ENCODE results near the gene MAPRE2.

The MAPRE2 gene

GRCh38 chr18:35134190-35134730 lies 93.0 kb downstream of the MAPRE2 start:
- Histone ChIP-seq H4K20me1 (ENCODE audit: low read depth, low read length) (no peaks in the 10 kb centered on the region), H3K9me2 (replicated peaks; ENCODE audit: insufficient read depth, low read length) (no peaks in the 10 kb centered on the region), H3K36me3 (ENCODE audit: low read length) (no peaks in the 10 kb centered on the region), H3K27me3 (ENCODE audit: low read length) (no peaks in the 10 kb centered on the region), H3K79me2 (ENCODE audit: insufficient read depth, low read length) (no peaks in the 10 kb centered on the region), H3K9ac (ENCODE audit: low read length) (no peak overlapping the region), H3K4me3 (ENCODE audit: insufficient read depth, low read length, poor library complexity, severe bottlenecking) (no peak overlapping the region), H3K9me3 (ENCODE audit: insufficient read depth, low read length) (no peaks in the 10 kb centered on the region), H3K4me2 (ENCODE audit: low read depth, low read length, poor library complexity, severe bottlenecking) (no peak overlapping the region), H3K27ac (ENCODE audit: low read depth, low read length) (no peak overlapping the region), H3F3A (ENCODE audit: insufficient read depth) (no peaks in the 10 kb centered on the region), H2AFZ (ENCODE audit: low read depth, low read length, severe bottlenecking) (no peak overlapping the region)
- TF ChIP-seq EZH2phosphoT487 (conservative IDR thresholded peaks at IDR 0.05; ENCODE audit: low read length): no peak
- TF ChIP-seq, protein P1, sequence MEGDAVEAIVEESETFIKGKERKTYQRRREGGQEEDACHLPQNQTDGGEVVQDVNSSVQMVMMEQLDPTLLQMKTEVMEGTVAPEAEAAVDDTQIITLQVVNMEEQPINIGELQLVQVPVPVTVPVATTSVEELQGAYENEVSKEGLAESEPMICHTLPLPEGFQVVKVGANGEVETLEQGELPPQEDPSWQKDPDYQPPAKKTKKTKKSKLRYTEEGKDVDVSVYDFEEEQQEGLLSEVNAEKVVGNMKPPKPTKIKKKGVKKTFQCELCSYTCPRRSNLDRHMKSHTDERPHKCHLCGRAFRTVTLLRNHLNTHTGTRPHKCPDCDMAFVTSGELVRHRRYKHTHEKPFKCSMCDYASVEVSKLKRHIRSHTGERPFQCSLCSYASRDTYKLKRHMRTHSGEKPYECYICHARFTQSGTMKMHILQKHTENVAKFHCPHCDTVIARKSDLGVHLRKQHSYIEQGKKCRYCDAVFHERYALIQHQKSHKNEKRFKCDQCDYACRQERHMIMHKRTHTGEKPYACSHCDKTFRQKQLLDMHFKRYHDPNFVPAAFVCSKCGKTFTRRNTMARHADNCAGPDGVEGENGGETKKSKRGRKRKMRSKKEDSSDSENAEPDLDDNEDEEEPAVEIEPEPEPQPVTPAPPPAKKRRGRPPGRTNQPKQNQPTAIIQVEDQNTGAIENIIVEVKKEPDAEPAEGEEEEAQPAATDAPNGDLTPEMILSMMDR (IDR thresholded peaks at IDR 0.05; ENCODE audit: insufficient read depth, low read length, poor library complexity, severe bottlenecking): no peak

- Histone ChIP-seq H3K9ac (ENCODE audit: low read length) (no peak overlapping the region), H2AFZ (ENCODE audit: low read depth, low read length, severe bottlenecking) (no peak overlapping the region), H3K36me3 (ENCODE audit: low read length) (no peaks in the 10 kb centered on the region), H3K27ac (ENCODE audit: low read depth, low read length) (no peak overlapping the region), H3F3A (ENCODE audit: insufficient read depth) (no peaks in the 10 kb centered on the region), H3K9me2 (replicated peaks; ENCODE audit: insufficient read depth, low read length) (no peaks in the 10 kb centered on the region), H3K79me2 (ENCODE audit: insufficient read depth, low read length) (no peaks in the 10 kb centered on the region), H3K4me2 (ENCODE audit: low read depth, low read length, poor library complexity, severe bottlenecking) (no peak overlapping the region), H3K4me3 (ENCODE audit: insufficient read depth, low read length, poor library complexity, severe bottlenecking) (no peak overlapping the region), H4K20me1 (ENCODE audit: low read depth, low read length) (no peaks in the 10 kb centered on the region), H3K9me3 (ENCODE audit: insufficient read depth, low read length) (no peaks in the 10 kb centered on the region), H3K27me3 (ENCODE audit: low read length) (no peaks in the 10 kb centered on the region)
- TF ChIP-seq, protein P1 (IDR thresholded peaks at IDR 0.05; ENCODE audit: insufficient read depth, low read length, poor library complexity, severe bottlenecking): no peak
- TF ChIP-seq EZH2phosphoT487 (conservative IDR thresholded peaks at IDR 0.05; ENCODE audit: low read length): no peak
Observed at GRCh38 chr18:35134791-35135531, 93.7 kb downstream of the MAPRE2 start.

- H3K9me3 ChIP-seq (ENCODE audit: insufficient read depth, low read length): no peaks in the 10 kb centered on the region
- no peak overlapping the region for H2AFZ ChIP-seq (ENCODE audit: low read depth, low read length, severe bottlenecking)
- H3K27ac ChIP-seq (ENCODE audit: low read depth, low read length): no peak overlapping the region
- no peaks in the 10 kb centered on the region for H3F3A ChIP-seq (ENCODE audit: insufficient read depth)
- H3K36me3 ChIP-seq (ENCODE audit: low read length): no peaks in the 10 kb centered on the region
- no peak overlapping the region for H3K9ac ChIP-seq (ENCODE audit: low read length)
- H4K20me1 ChIP-seq (ENCODE audit: low read depth, low read length): no peaks in the 10 kb centered on the region
- no peaks in the 10 kb centered on the region for H3K79me2 ChIP-seq (ENCODE audit: insufficient read depth, low read length)
- H3K4me3 ChIP-seq (ENCODE audit: insufficient read depth, low read length, poor library complexity, severe bottlenecking): no peak overlapping the region
- no peaks in the 10 kb centered on the region for H3K27me3 ChIP-seq (ENCODE audit: low read length)
- no peak overlapping the region for H3K4me2 ChIP-seq (ENCODE audit: low read depth, low read length, poor library complexity, severe bottlenecking)
- TF ChIP-seq, protein P1 (IDR thresholded peaks at IDR 0.05; ENCODE audit: insufficient read depth, low read length, poor library complexity, severe bottlenecking): no peak
- no peak for TF ChIP-seq EZH2phosphoT487 (conservative IDR thresholded peaks at IDR 0.05; ENCODE audit: low read length)
- H3K9me2 ChIP-seq (replicated peaks; ENCODE audit: insufficient read depth, low read length): no peaks in the 10 kb centered on the region
Observed at GRCh38 chr18:35136248-35136647, 95.0 kb downstream of the MAPRE2 start.

Measured in SU-DHL-6 (cell line).